GM18868 (cell line): ENCODE data around the gene METTL4.

Source experiments
- ATAC-seq: cut with Tn5 transposase; IDR thresholded peaks from one replicate; pipeline ENCODE4 v1.9.1; 2021; ENCODE audit warnings: mild to moderate bottlenecking, moderate library complexity; ENCODE audit not compliant: unreplicated experiment

METTL4 gene

GRCh38 chr18:2522112-2522511, 49.2 kb downstream of the METTL4 start:
- peak; percentile 76 for ATAC-seq

DNA sequence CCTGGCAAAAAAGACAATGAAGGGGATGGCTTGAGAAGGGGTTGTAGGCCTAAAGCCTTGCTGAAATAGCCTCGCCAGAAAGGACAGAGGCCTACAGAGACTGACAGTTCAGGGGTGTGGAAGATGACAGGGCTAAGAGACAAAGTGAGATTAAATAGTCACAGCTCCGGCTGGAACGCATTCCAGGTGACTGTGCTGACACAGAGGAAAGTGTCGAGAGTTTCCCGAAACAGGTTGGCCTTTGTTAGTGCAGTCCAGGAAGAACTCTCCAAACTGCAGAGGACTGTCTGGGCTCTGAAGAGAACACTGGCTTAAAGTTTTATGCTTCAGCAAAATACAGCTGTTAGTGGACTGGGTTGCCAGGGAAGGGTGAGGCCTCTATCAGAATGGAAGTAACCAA, 52.8 kb downstream of the METTL4 start:
- ATAC-seq: no peak

DNA sequence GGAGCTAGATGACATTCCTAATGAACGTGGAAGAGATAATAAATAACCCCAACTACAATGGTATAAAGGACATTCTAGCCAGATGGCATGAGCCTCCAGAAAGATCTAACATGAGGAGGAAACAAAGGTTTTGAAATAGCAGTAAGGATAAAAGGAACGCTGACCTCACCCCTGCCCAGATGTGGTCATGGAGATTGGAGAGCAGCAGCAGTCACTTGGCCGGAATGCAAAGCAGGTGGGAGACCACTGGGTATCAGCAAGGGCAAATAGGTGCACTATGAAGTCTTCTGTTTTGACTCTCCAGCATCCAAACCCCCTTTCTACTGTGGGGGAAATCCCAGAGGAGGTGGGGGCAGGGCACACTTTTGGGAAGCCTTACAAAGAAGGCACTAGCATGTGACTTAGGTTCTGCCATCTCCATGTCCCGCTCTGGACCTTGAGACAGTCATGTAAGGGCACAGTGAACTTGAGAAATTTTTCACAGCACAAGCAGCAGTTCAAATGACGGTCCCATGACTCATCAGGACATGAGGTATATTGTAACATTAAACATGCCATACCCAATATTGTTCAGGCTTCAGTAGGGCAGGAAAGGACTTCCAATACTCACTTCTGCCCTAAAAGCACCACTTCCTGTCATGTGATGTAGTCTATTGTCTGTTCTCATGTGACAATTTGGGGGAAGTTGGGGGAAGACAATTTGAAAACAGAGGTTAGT, 55.2 kb downstream of the METTL4 start:
- ATAC-seq: no peak

- ATAC-seq: no peak
Observed at GRCh38 chr18:2515171-2515787, 56.0 kb downstream of the METTL4 start.

GRCh38 chr18:2513616-2514015, 57.7 kb downstream of the METTL4 start:
- no peak for ATAC-seq

DNA sequence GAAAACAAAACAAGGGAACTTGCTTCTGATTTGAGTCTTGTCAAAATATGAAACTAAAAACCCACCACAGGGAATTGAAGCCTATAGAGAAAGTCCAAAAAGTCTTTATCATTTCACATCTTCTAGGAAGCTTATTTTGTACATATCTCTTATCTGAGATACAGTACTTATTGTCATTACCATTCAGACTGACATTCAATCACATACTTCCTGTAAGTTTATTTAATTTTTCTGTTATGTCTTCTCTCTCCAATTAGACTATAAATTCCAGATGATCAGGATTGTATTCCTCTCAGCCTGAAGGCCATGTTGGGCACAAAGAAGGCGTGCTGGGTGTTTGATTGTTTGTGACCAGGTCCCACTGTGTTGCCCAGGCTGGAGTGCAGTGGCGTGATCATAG, 59.2 kb downstream of the METTL4 start:
- no peak for ATAC-seq

GRCh38 chr18:2511451-2511850, 59.9 kb downstream of the METTL4 start:
- ATAC-seq: no peak

GRCh38 chr18:2510416-2510815, 60.9 kb downstream of the METTL4 start:
- no peak for ATAC-seq

- ATAC-seq: no peak
Observed at GRCh38 chr18:2508678-2509077, 62.6 kb downstream of the METTL4 start.

- no peak for ATAC-seq
Observed at GRCh38 chr18:2508155-2508554, 63.1 kb downstream of the METTL4 start.

GRCh38 chr18:2504642-2505041, 66.7 kb downstream of the METTL4 start:
- no peak for ATAC-seq

DNA sequence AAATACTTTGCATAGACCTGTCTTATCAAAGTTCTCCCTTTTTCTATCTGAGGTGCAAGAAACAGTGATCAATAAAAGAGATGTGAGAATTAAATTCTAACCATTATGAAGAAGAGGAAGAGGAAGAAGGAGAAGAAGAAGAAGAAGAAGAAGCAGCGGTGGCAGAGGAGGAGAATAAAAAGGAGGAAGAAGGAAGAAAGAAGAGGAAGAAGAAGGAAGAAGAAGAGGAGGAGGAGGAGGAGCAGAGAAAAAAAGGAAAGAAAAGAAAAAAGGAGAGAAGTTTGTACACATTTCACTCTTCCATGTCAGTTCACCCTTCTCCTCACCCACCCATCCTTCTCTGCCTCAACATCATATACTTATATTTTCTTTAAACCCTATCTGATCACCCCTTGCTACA, 68.4 kb downstream of the METTL4 start:
- ATAC-seq: no peak

- ATAC-seq: no peak
Observed at GRCh38 chr18:2502394-2502793, 68.9 kb downstream of the METTL4 start.

DNA sequence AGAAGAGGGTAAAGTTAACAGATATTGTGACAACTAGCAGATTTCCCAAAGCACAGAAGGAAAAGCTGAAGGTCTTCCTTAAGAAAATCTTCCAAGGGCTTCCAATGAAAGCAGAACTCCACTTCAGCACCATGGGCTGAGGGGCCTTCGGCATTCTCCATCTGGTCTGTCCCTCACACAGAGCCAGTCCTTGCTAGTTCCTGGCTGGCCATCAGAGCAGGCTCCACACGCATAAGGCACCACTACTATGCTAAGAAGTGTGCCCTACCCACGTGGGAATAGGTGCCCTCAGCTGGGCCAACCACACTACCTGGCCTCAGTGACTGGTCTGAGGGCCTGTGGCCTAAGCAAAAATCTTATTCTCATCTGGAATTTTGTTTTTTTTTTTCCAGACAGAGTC, 73.5 kb downstream of the METTL4 start:
- no peak for ATAC-seq

DNA sequence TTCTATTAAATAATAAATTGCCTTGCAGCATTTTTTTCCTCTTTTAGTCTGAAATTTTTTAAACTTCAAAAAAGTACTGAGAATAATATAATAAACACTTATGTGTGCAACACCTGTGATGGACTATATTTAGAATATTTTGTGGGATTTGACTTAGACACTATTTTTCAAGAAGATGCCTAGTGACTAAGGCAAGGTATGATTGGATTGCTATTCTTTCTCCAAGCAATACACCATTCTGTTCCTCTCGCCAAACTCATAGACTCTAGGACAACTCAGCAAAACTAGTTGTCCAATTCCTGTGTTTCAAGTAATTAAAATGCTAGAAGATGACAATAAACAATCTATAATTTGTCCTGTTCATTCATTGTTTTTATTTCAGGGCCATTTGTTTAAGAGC, 75.9 kb downstream of the METTL4 start:
- ATAC-seq: no peak

- ATAC-seq: no peak
Observed at GRCh38 chr18:2494921-2495320, 76.4 kb downstream of the METTL4 start.
